HL-60 (cell line): ENCODE results near the gene MAPK9.

ENCODE experiments used
- DNase-seq, 2 experiments: peaks; one replicate each; pipeline ENCODE4 v3.0.0-alpha.2; 2010 to 2020; ENCODE audit warnings: low read depth in 1 of 2, low spot score in 1 of 2
- H3K27ac ChIP-seq: fragments of 250-450 bp; sonication (Bioruptor Pico); replicated peaks from 2 replicates; pipeline ENCODE4 v1.5.1; 2020; ENCODE audit warnings: mild to moderate bottlenecking, moderate library complexity
- H3K27me3 ChIP-seq: fragments of 250-450 bp; sonication (Bioruptor Pico); 2 replicates; pipeline ENCODE4 v1.5.1; 2021; ENCODE audit warnings: mild to moderate bottlenecking, moderate library complexity; ENCODE audit not compliant: insufficient read depth, poor library complexity, severe bottlenecking
- H3K4me3 ChIP-seq: replicated peaks from 2 replicates; pipeline ENCODE4 v1.5.1; 2011; ENCODE audit warnings: mild to moderate bottlenecking, control low read depth, low read length; ENCODE audit not compliant: insufficient read depth
- GABPA ChIP-seq: IDR thresholded peaks from 2 replicates; pipeline ENCODE4 v1.6.1; 2012; ENCODE audit warnings: low read depth
- POLR2AphosphoS5 ChIP-seq: IDR thresholded peaks from 2 replicates; pipeline ENCODE4 v1.6.1; 2012; ENCODE audit warnings: low read depth
- SPI1 ChIP-seq: IDR thresholded peaks from 2 replicates; pipeline ENCODE4 v1.6.1; 2012; ENCODE audit warnings: low read depth, mild to moderate bottlenecking, borderline replicate concordance
- TF ChIP-seq, protein P1 (sequence below): IDR thresholded peaks from 2 replicates; pipeline ENCODE4 v1.6.1; 2012; ENCODE audit warnings: low read depth; ENCODE audit not compliant: insufficient replicate concordance
- TF ChIP-seq, protein P2 (sequence below): IDR thresholded peaks from one replicate; pipeline ENCODE4 v1.5.1; 2011; ENCODE audit warnings: low read length, control low read depth, inconsistent platforms; ENCODE audit not compliant: insufficient read depth

Gene MAPK9

DNA sequence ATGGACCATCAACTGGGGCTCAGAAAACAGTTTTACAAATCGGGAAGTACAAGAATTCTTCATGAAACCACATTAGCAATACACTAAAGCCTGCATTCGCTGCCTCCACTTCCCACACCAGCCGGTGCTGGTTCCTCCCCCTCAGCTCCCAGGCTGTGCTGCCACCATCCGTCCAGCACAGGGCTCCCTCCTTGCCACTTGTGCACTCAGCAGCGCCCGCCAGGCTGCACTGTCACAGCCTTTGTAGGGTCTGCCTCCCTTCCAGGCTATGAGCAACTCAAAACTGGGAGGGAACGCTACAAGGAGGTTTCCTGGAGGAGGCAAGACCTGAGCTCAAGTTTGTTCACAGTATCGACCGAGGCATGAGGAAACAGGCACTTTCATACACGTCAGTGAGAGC, 7.7 kb downstream of the MAPK9 start:
- peak in 1 of 2 experiments; percentile 52 for DNase-seq

DNA sequence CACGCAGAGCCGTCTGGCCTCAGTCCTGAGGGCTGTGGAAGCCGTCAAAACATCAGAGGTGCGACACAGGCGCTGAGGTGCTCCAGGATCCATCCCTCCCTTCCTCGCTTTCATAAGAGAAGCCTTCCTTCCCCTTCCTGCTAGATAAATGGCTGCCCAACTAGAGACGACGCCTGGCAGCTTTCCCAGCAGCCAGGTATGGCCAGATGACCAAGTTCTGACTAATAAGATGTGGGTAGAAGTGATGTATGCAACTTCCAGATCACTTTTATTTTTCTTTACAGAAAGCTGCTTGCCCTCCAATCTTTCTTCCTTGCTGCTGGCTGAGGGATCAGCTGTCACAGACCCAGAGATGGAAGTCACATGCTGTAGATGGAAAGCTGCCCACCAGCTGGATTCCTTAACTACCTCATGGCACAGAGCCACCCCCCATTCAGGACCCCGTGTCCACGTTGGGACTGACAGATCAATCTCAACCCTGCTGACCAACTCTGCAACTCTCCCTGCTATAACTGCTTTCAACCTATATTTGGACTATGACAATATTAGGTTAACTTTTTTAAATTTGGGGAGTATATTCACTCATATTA, 8.8 kb downstream of the MAPK9 start:
- Histone ChIP-seq H3K27me3 (no peaks in the 10 kb centered on the region), H3K4me3 (no peak overlapping the region), H3K27ac (no peak overlapping the region)
- DNase-seq, result no peak
- TF ChIP-seq POLR2AphosphoS5 (no peak), GABPA (no peak), SPI1 (no peak)
- TF ChIP-seq, protein P1, sequence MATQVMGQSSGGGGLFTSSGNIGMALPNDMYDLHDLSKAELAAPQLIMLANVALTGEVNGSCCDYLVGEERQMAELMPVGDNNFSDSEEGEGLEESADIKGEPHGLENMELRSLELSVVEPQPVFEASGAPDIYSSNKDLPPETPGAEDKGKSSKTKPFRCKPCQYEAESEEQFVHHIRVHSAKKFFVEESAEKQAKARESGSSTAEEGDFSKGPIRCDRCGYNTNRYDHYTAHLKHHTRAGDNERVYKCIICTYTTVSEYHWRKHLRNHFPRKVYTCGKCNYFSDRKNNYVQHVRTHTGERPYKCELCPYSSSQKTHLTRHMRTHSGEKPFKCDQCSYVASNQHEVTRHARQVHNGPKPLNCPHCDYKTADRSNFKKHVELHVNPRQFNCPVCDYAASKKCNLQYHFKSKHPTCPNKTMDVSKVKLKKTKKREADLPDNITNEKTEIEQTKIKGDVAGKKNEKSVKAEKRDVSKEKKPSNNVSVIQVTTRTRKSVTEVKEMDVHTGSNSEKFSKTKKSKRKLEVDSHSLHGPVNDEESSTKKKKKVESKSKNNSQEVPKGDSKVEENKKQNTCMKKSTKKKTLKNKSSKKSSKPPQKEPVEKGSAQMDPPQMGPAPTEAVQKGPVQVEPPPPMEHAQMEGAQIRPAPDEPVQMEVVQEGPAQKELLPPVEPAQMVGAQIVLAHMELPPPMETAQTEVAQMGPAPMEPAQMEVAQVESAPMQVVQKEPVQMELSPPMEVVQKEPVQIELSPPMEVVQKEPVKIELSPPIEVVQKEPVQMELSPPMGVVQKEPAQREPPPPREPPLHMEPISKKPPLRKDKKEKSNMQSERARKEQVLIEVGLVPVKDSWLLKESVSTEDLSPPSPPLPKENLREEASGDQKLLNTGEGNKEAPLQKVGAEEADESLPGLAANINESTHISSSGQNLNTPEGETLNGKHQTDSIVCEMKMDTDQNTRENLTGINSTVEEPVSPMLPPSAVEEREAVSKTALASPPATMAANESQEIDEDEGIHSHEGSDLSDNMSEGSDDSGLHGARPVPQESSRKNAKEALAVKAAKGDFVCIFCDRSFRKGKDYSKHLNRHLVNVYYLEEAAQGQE, result no peak
- TF ChIP-seq, protein P2, sequence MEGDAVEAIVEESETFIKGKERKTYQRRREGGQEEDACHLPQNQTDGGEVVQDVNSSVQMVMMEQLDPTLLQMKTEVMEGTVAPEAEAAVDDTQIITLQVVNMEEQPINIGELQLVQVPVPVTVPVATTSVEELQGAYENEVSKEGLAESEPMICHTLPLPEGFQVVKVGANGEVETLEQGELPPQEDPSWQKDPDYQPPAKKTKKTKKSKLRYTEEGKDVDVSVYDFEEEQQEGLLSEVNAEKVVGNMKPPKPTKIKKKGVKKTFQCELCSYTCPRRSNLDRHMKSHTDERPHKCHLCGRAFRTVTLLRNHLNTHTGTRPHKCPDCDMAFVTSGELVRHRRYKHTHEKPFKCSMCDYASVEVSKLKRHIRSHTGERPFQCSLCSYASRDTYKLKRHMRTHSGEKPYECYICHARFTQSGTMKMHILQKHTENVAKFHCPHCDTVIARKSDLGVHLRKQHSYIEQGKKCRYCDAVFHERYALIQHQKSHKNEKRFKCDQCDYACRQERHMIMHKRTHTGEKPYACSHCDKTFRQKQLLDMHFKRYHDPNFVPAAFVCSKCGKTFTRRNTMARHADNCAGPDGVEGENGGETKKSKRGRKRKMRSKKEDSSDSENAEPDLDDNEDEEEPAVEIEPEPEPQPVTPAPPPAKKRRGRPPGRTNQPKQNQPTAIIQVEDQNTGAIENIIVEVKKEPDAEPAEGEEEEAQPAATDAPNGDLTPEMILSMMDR, result no peak

More for the DNA sequence above, 7.7 kb downstream of the MAPK9 start:
- Histone ChIP-seq H3K27me3 (no peaks in the 10 kb centered on the region), H3K27ac (no peak overlapping the region; the same call in 1 of the 2 replicates), H3K4me3 (no peak overlapping the region)
- TF ChIP-seq POLR2AphosphoS5 (no peak), GABPA (no peak), SPI1 (no peak)
- TF ChIP-seq, protein P1, result no peak
- TF ChIP-seq, protein P2, result no peak

DNA sequence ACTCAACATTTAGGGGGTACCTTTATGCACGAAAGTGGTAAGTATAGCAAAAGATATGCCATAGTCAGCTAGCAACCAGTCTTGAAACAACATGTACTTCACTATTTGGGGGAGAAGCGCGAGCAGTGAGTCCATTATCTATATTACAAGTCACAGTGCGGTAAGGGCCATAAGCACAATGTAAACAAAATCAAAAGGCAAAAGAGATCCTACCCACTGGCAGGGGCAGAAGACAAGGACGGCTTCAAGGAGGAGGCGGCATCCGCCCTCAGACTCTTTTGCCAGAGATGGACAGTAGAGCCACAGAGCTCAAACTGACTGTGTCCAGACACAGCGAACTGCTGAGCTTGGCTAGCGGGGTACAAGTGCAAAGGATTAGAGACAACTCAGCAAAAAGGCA, 9.6 kb downstream of the MAPK9 start:
- no peak overlapping the region for H3K27ac ChIP-seq
- TF ChIP-seq GABPA (no peak), SPI1 (no peak), POLR2AphosphoS5 (no peak)
- TF ChIP-seq, protein P2, result no peak
- TF ChIP-seq, protein P1, result no peak
- H3K4me3 ChIP-seq, result no peak overlapping the region
- no peak for DNase-seq
- H3K27me3 ChIP-seq, result no peaks in the 10 kb centered on the region
